Panc1 (cell line): ENCODE measurements around the gene SH2D1B. TPM values are rescaled to one million over a fixed set of nuclear protein-coding genes. Genes with fewer than 3 reads are reported as not detected.
"Not testable (repeated sequence)": the region's sequence is repeated elsewhere in the genome, so short reads cannot be mapped to it uniquely, and the experiment has no call there.

ENCODE experiments used
- ATAC-seq: fragments of 200-7000 bp; cut with Tn5 transposase; 2 replicates; pipeline ENCODE4 v1.9.1; 2020; ENCODE audit warnings: mild to moderate bottlenecking, moderate library complexity
- BruUV-seq: library from RNA; stranded (reverse); fragments of 400-500 nt; replicated peaks from 2 replicates; lab custom pipeline; 2021; lab: Mats Ljungman, UMichigan
- CTCF ChIA-PET: fragments of 300-600 bp; sonication (Branson Sonifier 250); formaldehyde crosslinking; loops from one replicate; lab custom pipeline; 2022; ENCODE audit warnings: antibody characterized with exemption; lab: Charles Lee
- POLR2A ChIA-PET: fragments of 300-600 bp; sonication (Branson Sonifier 250); formaldehyde crosslinking; loops from one replicate; lab custom pipeline; 2022; ENCODE audit warnings: antibody characterized with exemption; lab: Charles Lee
- DNase-seq: peaks from one replicate; pipeline ENCODE4 v3.0.0-alpha.2; 2010; ENCODE audit warnings: low read depth, low spot score
- H3K27ac ChIP-seq: 2 replicates; pipeline ENCODE4 v1.5.1; 2011; ENCODE audit warnings: mild to moderate bottlenecking, low read length, inconsistent platforms
- H3K27me3 ChIP-seq: fragments of 200-500 bp; sonication (Bioruptor generic); 2 replicates; pipeline ENCODE4 v1.6.0; 2014; ENCODE audit warnings: low read length, inconsistent platforms; ENCODE audit not compliant: control insufficient read depth, insufficient read depth
- H3K36me3 ChIP-seq: fragments of 200-500 bp; sonication (Bioruptor generic); 2 replicates; pipeline ENCODE4 v1.5.1; 2014; ENCODE audit warnings: inconsistent platforms, mild to moderate bottlenecking, low read length, moderate library complexity; ENCODE audit not compliant: control insufficient read depth, insufficient read depth
- H3K4me1 ChIP-seq: 2 replicates; pipeline ENCODE4 v1.5.1; 2011; ENCODE audit warnings: inconsistent platforms, mild to moderate bottlenecking, low read length, moderate library complexity; ENCODE audit not compliant: control insufficient read depth, insufficient read depth
- H3K4me3 ChIP-seq, 2 experiments: 2 replicates each; pipeline ENCODE4 v1.5.1; 2011 to 2012; ENCODE audit warnings: low read depth in 2 of 2, low read length in 2 of 2, mild to moderate bottlenecking in 2 of 2, inconsistent platforms in 1 of 2, moderate library complexity in 1 of 2
- H3K9me3 ChIP-seq: fragments of 200-500 bp; sonication (Bioruptor generic); 2 replicates; pipeline ENCODE4 v1.5.1; 2014; ENCODE audit warnings: low read depth, mild to moderate bottlenecking, inconsistent platforms, low read length, moderate library complexity; ENCODE audit not compliant: control insufficient read depth, insufficient read depth
- POLR2AphosphoS5 ChIP-seq: IDR thresholded peaks from 2 replicates; pipeline ENCODE4 v1.6.1; 2012; ENCODE audit warnings: mild to moderate bottlenecking, low read depth, low read length, moderate library complexity
- SIN3A ChIP-seq: IDR thresholded peaks from 2 replicates; pipeline ENCODE4 v1.6.1; 2012; ENCODE audit warnings: low read depth, mild to moderate bottlenecking, low read length, moderate library complexity, borderline replicate concordance; ENCODE audit not compliant: insufficient read depth
- TCF7L2 ChIP-seq: IDR thresholded peaks from 2 replicates; pipeline ENCODE4 v1.6.1; 2011; ENCODE audit warnings: mild to moderate bottlenecking, low read depth, low read length, inconsistent platforms
- in situ Hi-C: cut with HindIII; loops from 2 replicates; pipeline ENCODE4 v1.10.0; 2016; ENCODE audit warnings: low sequenced_read_pairs, low pct_unique_long_range_greater_than_20kb
- intact Hi-C: fragments of 100-400 bp; cut with micrococcal nuclease; formaldehyde crosslinking; loops from one replicate; pipeline ENCODE4 v1.10.0; 2022; ENCODE audit not compliant: unreplicated experiment
- total RNA-seq: library from RNA; stranded (reverse); gene quantifications from one replicate; pipeline ENCODE4 v1.2.1, GENCODE V29; 2021; ENCODE audit not compliant: unreplicated experiment
- TF ChIP-seq, protein P1 (sequence below): fragments of 450-650 bp; IDR thresholded peaks from 2 replicates; pipeline ENCODE4 v1.5.1; 2017; ENCODE audit warnings: mild to moderate bottlenecking
- TF ChIP-seq, protein P2 (sequence below), 2 experiments: IDR thresholded peaks; 2 replicates each; pipeline ENCODE4 v1.6.1; 2011 to 2012; ENCODE audit warnings: low read depth in 2 of 2, control low read depth in 1 of 2, low read length in 1 of 2, mild to moderate bottlenecking in 1 of 2, moderate library complexity in 1 of 2; ENCODE audit not compliant: insufficient read depth in 1 of 2

Gene SH2D1B
- total RNA-seq, 1 experiment from 2014 or later, result not detected

DNA sequence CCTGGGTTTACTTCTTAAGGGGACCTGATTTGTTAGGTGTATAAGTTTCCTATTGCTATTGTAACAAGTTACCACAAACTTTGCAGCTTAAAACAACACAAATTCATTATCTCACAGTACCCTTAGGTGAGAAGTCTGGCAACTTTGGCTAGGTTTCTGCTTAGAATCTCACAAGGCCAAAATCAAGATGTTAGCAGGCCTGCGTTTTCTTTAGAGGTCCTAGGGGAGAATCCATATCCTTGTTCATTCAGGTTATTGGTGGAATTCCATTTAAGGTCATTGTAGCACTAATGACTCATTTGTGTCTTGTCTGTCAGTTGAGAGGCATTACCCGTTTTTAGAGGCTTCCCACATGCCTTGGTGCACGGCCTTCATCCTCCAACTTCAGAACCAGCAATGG lies 8.2 kb upstream of the SH2D1B start:
- POLR2A ChIA-PET, result no interaction called here
- CTCF ChIA-PET, result no interaction called here

DNA sequence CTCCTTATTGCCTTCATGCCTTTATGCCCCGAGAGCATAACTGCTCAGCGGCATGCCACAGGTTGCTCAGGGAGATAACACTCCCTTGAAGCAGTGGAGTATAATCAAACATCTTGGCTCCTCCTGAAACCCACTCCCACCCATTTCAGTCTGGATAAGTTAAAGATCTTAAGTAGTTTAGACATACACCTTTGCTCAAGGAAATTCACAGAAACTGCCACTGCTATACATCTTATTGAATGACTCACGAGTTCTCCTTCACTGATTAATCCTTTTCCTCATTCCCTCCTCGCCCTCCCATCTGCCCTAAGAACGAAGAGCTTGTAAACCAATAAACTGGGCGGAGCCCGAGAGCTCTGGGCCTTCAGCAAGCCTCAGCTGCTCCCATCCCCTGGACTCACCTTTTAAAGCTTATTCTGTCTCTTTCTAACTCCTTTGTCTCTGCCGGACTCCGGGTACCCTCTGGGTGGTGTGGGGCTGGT lies 7.6 kb upstream of the SH2D1B start:
- H3K4me1 ChIP-seq, intact Hi-C loops, H3K9me3 ChIP-seq, ATAC-seq, H3K4me3 ChIP-seq, H3K27me3 ChIP-seq, BruUV-seq, DNase-seq, H3K36me3 ChIP-seq, H3K27ac ChIP-seq, CTCF ChIA-PET, in situ Hi-C loops: not testable (repeated sequence)
- POLR2A ChIA-PET, result interaction anchor here (0.6 kb wide), 1 partner anchor 30 kb away, joined by 3 read pairs; no protein-coding TSS in a partner anchor

More for the DNA sequence above, 8.2 kb upstream of the SH2D1B start:
- Histone ChIP-seq H3K36me3 (no peaks in the 10 kb centered on the region), H3K4me3 (no peak overlapping the region), H3K4me1 (no peaks in the 10 kb centered on the region), H3K27me3 (no peaks in the 10 kb centered on the region), H3K27ac (no peak overlapping the region), H3K9me3 (no peaks in the 10 kb centered on the region)
- in situ Hi-C loops (no loop called here), intact Hi-C loops (no loop called here)
- no TSS peak for BruUV-seq
- no peak for DNase-seq
- ATAC-seq, result no peak
- TF ChIP-seq, protein P1, sequence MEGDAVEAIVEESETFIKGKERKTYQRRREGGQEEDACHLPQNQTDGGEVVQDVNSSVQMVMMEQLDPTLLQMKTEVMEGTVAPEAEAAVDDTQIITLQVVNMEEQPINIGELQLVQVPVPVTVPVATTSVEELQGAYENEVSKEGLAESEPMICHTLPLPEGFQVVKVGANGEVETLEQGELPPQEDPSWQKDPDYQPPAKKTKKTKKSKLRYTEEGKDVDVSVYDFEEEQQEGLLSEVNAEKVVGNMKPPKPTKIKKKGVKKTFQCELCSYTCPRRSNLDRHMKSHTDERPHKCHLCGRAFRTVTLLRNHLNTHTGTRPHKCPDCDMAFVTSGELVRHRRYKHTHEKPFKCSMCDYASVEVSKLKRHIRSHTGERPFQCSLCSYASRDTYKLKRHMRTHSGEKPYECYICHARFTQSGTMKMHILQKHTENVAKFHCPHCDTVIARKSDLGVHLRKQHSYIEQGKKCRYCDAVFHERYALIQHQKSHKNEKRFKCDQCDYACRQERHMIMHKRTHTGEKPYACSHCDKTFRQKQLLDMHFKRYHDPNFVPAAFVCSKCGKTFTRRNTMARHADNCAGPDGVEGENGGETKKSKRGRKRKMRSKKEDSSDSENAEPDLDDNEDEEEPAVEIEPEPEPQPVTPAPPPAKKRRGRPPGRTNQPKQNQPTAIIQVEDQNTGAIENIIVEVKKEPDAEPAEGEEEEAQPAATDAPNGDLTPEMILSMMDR, result no peak
- TF ChIP-seq SIN3A (no peak), TCF7L2 (no peak), POLR2AphosphoS5 (no peak)
- TF ChIP-seq, protein P2, sequence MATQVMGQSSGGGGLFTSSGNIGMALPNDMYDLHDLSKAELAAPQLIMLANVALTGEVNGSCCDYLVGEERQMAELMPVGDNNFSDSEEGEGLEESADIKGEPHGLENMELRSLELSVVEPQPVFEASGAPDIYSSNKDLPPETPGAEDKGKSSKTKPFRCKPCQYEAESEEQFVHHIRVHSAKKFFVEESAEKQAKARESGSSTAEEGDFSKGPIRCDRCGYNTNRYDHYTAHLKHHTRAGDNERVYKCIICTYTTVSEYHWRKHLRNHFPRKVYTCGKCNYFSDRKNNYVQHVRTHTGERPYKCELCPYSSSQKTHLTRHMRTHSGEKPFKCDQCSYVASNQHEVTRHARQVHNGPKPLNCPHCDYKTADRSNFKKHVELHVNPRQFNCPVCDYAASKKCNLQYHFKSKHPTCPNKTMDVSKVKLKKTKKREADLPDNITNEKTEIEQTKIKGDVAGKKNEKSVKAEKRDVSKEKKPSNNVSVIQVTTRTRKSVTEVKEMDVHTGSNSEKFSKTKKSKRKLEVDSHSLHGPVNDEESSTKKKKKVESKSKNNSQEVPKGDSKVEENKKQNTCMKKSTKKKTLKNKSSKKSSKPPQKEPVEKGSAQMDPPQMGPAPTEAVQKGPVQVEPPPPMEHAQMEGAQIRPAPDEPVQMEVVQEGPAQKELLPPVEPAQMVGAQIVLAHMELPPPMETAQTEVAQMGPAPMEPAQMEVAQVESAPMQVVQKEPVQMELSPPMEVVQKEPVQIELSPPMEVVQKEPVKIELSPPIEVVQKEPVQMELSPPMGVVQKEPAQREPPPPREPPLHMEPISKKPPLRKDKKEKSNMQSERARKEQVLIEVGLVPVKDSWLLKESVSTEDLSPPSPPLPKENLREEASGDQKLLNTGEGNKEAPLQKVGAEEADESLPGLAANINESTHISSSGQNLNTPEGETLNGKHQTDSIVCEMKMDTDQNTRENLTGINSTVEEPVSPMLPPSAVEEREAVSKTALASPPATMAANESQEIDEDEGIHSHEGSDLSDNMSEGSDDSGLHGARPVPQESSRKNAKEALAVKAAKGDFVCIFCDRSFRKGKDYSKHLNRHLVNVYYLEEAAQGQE (IDR thresholded peaks at IDR 0.05; ENCODE audit: insufficient read depth in 1 of 2, low read depth in 2 of 2, low read length in 1 of 2), result no peak

DNA sequence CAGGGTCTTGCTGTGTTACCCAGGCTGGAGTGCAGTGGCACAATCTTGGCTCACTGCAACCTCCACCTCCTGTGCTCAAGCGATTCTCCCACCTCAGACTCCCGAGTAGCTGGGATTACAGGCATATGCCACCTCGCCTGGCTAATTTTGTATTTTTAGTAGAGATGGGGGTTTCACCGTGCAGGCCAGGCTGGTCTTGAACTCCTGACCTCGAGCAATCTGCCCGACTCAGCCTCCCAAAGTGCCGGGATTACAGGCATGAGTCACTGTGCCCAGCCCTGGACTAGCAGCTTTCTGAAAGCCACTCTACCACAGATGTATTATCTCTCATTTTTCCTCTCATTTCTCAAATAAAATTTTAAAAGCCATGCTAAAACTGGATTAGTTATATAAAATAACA lies 6.6 kb upstream of the SH2D1B start:
- ATAC-seq, BruUV-seq, H3K36me3 ChIP-seq, H3K27ac ChIP-seq, H3K4me3 ChIP-seq, DNase-seq, H3K27me3 ChIP-seq, in situ Hi-C loops, intact Hi-C loops, H3K4me1 ChIP-seq, H3K9me3 ChIP-seq: not testable (repeated sequence)
- ChIA-PET CTCF (interaction anchor here (0.6 kb wide), 1 partner anchor 382 kb away, joined by 3 read pairs; no protein-coding TSS in a partner anchor), POLR2A (interaction anchor here (0.6 kb wide), 2 partner anchors 19 to 29 kb away, joined by 3 to 5 read pairs; no protein-coding TSS in a partner anchor)
